NCI-H128 (cell line): ENCODE data around the gene EEF1AKMT3.
"Not testable (repeated sequence)": the region's sequence is repeated elsewhere in the genome, so short reads cannot be mapped to it uniquely, and the experiment has no call there.

Experiments
- DNase-seq: peaks from one replicate; lab custom pipeline; 2025; ENCODE audit not compliant: unreplicated experiment; lab: John Stamatoyannopoulos, UW

The EEF1AKMT3 gene

GRCh38 chr12:57816001-57816854 lies 43.8 kb downstream of the EEF1AKMT3 start:
- DNase-seq = no peak

DNA sequence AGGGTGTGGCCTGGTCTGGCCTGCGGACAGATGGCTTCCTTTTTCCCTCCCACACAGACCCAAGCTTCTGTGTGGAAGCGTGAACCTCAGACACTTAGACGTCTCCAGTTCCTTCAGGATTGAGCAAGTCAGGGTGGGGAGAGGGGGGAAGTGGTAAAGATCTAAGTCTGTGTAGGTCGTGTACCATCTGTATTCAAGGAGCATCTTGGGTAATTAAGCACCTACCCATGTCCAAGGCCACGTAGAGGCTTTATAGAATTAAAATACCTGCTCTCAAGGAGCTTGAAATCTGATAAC lies 44.4 kb downstream of the EEF1AKMT3 start:
- DNase-seq = no peak

DNA sequence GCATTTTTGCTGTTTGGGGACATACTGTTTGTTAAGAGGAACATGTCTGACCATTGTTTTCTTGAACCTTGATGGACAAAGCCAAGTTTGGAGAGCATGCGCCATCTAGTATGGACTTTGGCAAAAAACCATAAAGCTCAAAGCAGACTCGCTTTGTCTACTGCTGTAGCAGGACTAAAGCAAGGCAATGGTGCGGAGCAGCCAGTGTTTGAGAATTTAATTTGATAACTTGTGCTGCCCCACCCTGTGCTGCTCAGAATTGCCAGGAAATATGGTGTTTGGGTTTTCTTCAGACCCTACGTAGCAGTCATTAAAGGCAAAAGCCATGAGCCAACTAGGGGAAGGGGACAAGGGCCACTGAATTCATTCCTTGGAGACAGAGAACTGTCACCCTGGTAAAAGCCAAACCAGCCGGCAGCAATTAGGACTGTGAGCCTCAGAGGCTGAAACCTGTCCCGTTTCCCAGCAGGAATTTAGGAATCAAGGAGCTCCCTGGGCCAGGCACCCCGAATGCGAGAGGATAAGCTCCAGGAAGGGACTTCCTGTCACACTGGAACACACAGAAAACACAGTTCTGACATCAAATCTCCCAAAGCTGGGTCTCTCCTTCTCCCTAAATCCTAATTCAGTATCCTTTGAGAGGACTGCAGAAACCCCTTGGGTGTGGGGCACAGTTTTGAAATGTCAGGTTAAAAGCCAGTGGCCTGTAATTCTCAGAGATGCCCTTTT lies 45.0 kb downstream of the EEF1AKMT3 start:
- no peak for DNase-seq

GRCh38 chr12:57817990-57818331 lies 45.5 kb downstream of the EEF1AKMT3 start:
- DNase-seq = not testable (repeated sequence)

DNA sequence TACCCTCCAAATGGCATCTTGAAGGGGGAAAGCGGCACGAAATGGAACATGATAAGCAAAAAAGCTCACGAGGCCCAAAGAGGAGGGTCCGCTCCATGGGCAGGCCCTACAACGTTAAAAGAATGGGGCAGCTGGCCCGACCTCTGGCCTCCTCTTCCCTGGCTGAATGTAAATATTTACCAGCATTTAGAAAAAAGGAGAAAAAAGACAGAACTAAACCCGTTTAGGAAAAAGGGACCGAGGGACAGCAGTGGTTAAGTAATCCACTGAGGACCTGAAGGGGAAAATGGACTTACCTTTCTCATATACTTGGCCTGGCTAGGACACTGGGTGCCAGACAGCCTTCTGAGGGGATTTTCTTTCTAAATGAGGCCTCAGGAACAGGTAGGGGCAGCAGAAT lies 47.7 kb downstream of the EEF1AKMT3 start:
- not testable (repeated sequence) for DNase-seq

- DNase-seq = not testable (repeated sequence)
Observed at GRCh38 chr12:57821015-57821414, 48.6 kb downstream of the EEF1AKMT3 start.

DNA sequence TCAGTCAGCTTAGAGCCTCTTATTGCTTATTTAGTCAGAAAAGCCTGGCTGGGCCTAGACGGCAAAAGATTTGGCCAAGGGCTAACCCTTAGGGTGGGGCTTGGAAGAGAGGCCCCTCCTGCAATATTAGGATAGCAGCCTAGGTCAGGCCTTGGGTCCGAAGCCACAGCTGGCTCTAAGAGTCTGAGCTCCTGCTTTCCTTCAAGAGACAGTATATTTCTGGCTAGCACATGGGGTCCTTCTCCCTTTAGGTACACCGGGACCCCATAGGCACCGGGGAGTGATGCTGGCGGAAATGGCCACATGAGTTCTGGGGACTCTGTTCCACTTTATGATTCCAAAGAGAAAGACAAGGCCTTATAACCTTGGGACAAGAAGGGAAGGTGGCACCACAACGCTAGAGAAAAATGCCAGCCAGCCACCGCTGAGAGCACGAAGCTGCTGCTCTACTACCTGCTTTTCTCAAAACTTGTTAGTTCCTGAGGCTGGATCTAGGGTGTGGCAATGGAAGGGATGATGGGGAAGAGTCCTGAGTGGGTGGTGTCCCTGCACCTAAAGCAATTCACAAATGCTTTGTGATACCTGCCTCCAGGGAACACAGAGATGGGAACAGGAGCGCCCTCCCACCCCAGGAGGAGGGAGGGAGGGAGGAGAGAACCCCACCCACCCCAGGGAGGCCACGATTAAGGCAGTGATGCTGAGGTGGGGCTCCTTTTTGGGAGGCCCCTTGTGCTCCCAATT lies 49.2 kb downstream of the EEF1AKMT3 start:
- DNase-seq = no peak

- DNase-seq = no peak
Observed at GRCh38 chr12:57822392-57823130, 50.1 kb downstream of the EEF1AKMT3 start.

DNA sequence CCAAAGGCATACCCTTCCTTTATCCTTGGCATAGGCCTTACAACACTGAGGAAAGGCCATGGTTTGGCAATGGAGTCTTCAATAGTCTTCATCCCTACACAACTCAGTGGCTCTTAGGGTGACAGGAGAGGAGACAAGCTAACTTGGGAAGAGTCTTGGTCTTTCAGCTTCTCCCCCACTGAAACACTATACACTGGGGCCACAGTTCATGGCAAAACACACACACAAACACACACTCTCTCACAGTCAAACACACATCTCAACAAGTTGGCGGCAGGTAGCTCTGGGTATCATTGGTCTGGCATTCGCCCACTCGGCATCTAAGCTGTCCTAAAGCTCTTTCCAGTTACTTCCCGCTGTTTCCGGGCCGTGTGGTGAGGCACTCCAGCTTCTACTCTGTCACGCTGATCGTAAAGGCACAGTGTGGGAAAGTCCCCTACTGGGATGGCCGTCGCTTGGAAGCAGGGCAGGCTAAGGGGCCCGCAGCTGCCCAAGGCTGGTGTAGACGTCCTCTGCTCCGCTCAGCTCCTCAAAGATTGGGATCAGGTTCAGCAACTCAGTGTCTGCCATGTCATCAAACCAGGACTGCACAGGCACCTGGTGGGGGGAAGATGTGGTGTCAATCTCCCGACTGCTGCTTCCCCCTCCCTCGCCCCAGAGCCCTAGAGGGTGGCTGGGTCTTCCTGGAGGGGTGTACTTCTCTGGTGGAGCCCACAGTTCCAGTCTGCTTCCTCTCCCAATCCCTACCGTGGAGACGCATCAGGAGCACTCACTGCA lies 50.9 kb downstream of the EEF1AKMT3 start:
- no peak for DNase-seq

DNA sequence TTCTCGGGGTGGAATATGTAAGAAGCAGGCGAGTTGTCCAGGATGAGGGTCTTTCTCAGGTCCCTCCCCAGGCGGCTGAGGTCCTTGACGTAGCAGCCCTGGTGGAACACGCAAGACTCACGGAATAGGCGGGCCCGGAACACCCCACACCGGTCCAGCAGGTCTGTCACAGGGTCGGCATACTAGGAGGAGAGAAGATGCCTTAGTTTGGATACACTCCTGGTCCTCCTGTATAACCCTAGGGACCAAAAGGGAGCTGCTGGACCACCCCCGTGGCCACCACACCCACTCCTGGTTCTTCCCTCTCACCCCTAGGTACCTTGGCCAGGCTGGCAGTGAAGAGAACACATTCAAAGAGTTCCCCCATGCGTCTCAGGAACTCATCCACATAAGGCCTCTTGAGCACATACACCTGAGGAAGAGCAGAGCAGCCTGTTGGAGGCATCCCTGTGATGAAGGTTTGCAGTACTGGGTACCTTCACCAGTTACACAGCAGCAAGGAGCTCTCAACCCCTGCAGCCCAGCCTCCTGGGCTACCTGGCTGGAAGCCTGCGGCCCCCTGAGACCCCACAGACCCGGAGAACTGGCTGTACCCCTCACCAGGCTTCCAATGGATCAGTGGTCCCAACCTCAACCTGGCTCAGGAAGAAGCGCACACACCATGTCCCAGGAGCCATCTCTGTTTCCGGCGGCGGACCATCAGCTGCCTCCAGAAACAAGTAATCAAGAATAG lies 51.7 kb downstream of the EEF1AKMT3 start:
- DNase-seq = no peak

GRCh38 chr12:57825451-57825850 lies 53.0 kb downstream of the EEF1AKMT3 start:
- no peak for DNase-seq

- DNase-seq = no peak
Observed at GRCh38 chr12:57826400-57826799, 54.0 kb downstream of the EEF1AKMT3 start.

DNA sequence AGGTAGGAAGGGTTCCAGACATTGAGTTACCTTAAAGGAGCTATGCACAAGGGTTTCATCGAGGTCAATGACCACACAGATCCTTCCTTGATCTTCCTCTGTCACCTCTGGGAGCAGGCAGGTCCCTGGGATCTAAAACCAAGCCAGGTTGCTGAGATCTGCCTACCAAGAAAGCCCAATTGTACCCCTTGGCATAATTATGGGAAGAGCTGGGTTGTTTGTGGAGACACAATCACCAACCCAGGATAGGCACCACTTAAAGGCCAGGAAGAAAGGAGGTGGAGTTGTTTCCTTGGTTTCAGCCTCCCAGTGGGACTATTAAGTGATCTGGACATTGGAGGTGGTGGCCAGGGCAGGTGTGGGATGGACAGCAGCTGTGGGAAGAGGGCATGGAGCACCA lies 54.6 kb downstream of the EEF1AKMT3 start:
- DNase-seq = no peak

DNA sequence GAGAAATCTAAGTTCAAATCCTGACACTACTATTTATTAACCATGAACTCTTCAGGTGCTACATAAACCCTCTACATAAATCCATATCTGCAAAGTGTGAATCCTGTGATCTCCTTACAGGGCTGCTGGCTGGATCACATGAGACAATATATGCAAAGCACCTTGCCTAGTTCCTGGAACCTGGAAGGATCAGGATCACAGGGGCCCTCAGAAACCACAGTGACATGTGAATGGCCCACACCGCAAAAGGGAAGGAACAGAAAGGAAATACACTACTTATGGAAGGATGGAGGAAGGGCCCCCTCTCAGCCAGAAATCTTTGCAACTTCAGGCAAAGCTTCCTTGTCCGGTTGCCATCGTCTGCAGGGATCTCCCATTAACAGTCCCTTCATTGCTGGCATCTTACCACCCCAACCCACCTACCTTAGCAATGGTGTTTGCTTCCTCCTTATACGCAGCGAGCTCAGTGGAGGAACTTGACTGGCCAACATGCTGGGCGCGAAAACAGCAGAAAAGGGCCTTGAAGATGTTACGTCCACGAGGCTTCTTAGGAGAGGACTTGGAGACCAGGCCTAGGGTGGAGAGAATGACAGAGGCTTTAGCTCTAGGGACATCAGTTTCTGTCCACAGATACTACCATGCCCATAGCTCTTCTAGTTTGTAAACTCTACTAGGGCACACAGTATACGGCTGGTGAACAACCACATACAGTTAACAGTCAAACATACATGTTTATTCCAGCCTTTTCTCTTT lies 56.8 kb downstream of the EEF1AKMT3 start:
- DNase-seq = no peak

DNA sequence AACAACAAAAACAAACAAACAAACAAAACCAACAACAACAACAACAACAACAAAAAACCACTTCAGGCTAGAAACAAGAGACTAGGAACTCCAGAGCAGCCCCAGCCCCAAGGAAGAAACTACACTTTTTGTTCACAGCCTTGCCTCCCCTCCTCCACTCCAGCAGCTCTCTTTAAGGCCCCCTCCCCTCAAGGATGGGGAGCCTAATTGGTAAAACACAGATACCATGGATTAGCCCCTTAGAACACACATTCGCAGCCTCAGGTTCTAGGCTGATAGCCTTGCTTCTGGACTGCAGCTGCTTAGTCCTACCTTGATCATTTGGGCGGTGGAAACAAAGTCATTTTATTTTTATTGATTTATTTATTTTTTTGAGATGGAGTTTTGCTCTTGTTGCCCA lies 58.0 kb downstream of the EEF1AKMT3 start:
- no peak for DNase-seq
